GM03348 (cell line): ENCODE data around the gene CDKN3.
"Not testable (repeated sequence)": the region's sequence is repeated elsewhere in the genome, so short reads cannot be mapped to it uniquely, and the experiment has no call there.

Experiments
- DNase-seq: peaks from one replicate; pipeline ENCODE4 v3.0.0; 2012; ENCODE audit warnings: low spot score

Gene CDKN3

GRCh38 chr14:54370323-54371198 is 26.2 kb upstream of the CDKN3 start:
- no peak for DNase-seq

GRCh38 chr14:54374117-54374884 is 22.5 kb upstream of the CDKN3 start:
- peak; percentile 29 for DNase-seq

GRCh38 chr14:54377501-54377900 is 19.3 kb upstream of the CDKN3 start:
- DNase-seq = no peak

GRCh38 chr14:54378893-54379292 is 17.9 kb upstream of the CDKN3 start:
- DNase-seq = not testable (repeated sequence)

GRCh38 chr14:54380558-54380957 is 16.2 kb upstream of the CDKN3 start:
- DNase-seq = not testable (repeated sequence)

GRCh38 chr14:54381821-54382220 is 15.0 kb upstream of the CDKN3 start:
- DNase-seq = no peak

- DNase-seq = no peak
These were observed 13.0 kb upstream of the CDKN3 start for GRCh38 chr14:54383835-54384234.

- no peak for DNase-seq
These were observed 11.3 kb upstream of the CDKN3 start for GRCh38 chr14:54385556-54385955.

GRCh38 chr14:54387328-54387727 is 9.5 kb upstream of the CDKN3 start:
- no peak for DNase-seq

GRCh38 chr14:54392131-54392859 is 4.5 kb upstream of the CDKN3 start:
- DNase-seq = no peak

GRCh38 chr14:54392986-54393884 is 3.6 kb upstream of the CDKN3 start:
- DNase-seq = not testable (repeated sequence)

- DNase-seq = no peak
These were observed 2.2 kb upstream of the CDKN3 start for GRCh38 chr14:54394596-54394995.

- no peak for DNase-seq
These were observed 1.5 kb upstream of the CDKN3 start for GRCh38 chr14:54395284-54395683.

- no peak for DNase-seq
These were observed 1.1 kb upstream of the CDKN3 start for GRCh38 chr14:54395716-54396115.

GRCh38 chr14:54396183-54396492 is 669 bp upstream of the CDKN3 start:
- DNase-seq = no peak

GRCh38 chr14:54399560-54399959 is 2.8 kb downstream of the CDKN3 start:
- DNase-seq = no peak

- not testable (repeated sequence) for DNase-seq
These were observed 6.7 kb downstream of the CDKN3 start for GRCh38 chr14:54403401-54404005.

- no peak for DNase-seq
These were observed 13.4 kb downstream of the CDKN3 start for GRCh38 chr14:54410215-54410614.

- no peak for DNase-seq
These were observed 14.6 kb downstream of the CDKN3 start for GRCh38 chr14:54411371-54411770.

- DNase-seq = peak; percentile 76
These were observed 23.8 kb downstream of the CDKN3 start for GRCh38 chr14:54420478-54421142.

GRCh38 chr14:54423991-54424390 is 27.2 kb downstream of the CDKN3 start:
- DNase-seq = no peak
